ENCODE measurements around the gene SEMA3C. TPM values are rescaled to one million over a fixed set of nuclear protein-coding genes. Genes with fewer than 3 reads are reported as not detected.

The SEMA3C gene
- total and polyA plus RNA-seq, 2 donors (not counting 1 experiment from before 2014, with no cell fraction given) = 310 to 322 TPM

DNA sequence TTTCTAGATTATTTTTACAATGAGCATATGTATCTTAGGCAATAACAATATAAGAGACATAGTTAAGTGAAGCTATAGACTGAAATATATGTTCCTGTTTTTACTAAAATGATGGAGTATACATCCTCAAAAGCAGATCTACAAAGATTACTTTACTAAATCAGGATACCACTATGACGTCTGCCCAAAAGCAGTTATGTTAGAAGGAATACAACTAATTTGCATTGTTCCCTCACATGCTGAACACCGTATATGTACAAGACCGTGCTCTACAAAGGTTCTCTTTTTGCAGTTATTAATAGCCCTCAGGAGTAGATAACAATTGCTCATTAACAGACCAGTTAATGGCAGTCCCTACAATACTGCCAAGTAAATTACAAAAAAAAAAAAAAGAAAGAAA is 143.0 kb downstream of the SEMA3C start:
- H3K4me2 ChIP-seq (ENCODE audit: extremely low read depth, insufficient read depth, low read length) = no peak overlapping the region
- no peaks in the 10 kb centered on the region for H3K27me3 ChIP-seq (ENCODE audit: control insufficient read depth, insufficient read depth, low read length)
- no peaks in the 10 kb centered on the region for H4K20me1 ChIP-seq (ENCODE audit: control insufficient read depth, extremely low read depth, insufficient read depth, low read length)
- no peak overlapping the region for H2AFZ ChIP-seq (ENCODE audit: low read length)
- no peak for DNase-seq (ENCODE audit: low read depth in 2 of 2)
- H3K4me3 ChIP-seq (replicated peaks in 1 of 4; ENCODE audit: control extremely low read depth in 1 of 4, insufficient read depth in 1 of 4, low read depth in 3 of 4, low read length in 4 of 4) = no peak overlapping the region
- no peaks in the 10 kb centered on the region for H3K9me3 ChIP-seq (ENCODE audit: control insufficient read depth, insufficient read depth, low read depth, low read length)
- peaks cover 5% of the 10 kb centered on the region for H3K36me3 ChIP-seq (ENCODE audit: control insufficient read depth, insufficient read depth, low read length)
- H3K4me1 ChIP-seq (ENCODE audit: control insufficient read depth, extremely low read depth, insufficient read depth, low read length) = peaks cover 4% of the 10 kb centered on the region
- H3K79me2 ChIP-seq (ENCODE audit: control insufficient read depth, insufficient read depth, low read length) = no peaks in the 10 kb centered on the region
- H3K9ac ChIP-seq (ENCODE audit: insufficient read depth, low read length) = no peak overlapping the region
- H3K27ac ChIP-seq (ENCODE audit: insufficient read depth, low read length) = no peak overlapping the region
- no peak for TF ChIP-seq EZH2 (IDR thresholded peaks at IDR 0.05; ENCODE audit: low read length, missing control alignments)
- TF ChIP-seq, protein P1, sequence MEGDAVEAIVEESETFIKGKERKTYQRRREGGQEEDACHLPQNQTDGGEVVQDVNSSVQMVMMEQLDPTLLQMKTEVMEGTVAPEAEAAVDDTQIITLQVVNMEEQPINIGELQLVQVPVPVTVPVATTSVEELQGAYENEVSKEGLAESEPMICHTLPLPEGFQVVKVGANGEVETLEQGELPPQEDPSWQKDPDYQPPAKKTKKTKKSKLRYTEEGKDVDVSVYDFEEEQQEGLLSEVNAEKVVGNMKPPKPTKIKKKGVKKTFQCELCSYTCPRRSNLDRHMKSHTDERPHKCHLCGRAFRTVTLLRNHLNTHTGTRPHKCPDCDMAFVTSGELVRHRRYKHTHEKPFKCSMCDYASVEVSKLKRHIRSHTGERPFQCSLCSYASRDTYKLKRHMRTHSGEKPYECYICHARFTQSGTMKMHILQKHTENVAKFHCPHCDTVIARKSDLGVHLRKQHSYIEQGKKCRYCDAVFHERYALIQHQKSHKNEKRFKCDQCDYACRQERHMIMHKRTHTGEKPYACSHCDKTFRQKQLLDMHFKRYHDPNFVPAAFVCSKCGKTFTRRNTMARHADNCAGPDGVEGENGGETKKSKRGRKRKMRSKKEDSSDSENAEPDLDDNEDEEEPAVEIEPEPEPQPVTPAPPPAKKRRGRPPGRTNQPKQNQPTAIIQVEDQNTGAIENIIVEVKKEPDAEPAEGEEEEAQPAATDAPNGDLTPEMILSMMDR (conservative IDR thresholded peaks at IDR 0.05 in 1 of 2, IDR thresholded peaks at IDR 0.05 in 1 of 2; ENCODE audit: low read depth in 1 of 2, low read length in 2 of 2) = no peak

- no peaks in the 10 kb centered on the region for H3K27me3 ChIP-seq (ENCODE audit: control insufficient read depth, insufficient read depth, low read length)
Measured at GRCh38 chr7:80775482-80775881, 143.4 kb downstream of the SEMA3C start.

GRCh38 chr7:80774843-80775242 is 144.0 kb downstream of the SEMA3C start:
- H3K27me3 ChIP-seq (ENCODE audit: control insufficient read depth, insufficient read depth, low read length) = no peaks in the 10 kb centered on the region
- H3K27ac ChIP-seq (ENCODE audit: insufficient read depth, low read length) = no peak overlapping the region
- no peak overlapping the region for H3K4me2 ChIP-seq (ENCODE audit: extremely low read depth, insufficient read depth, low read length)
- no peak for TF ChIP-seq EZH2 (IDR thresholded peaks at IDR 0.05; ENCODE audit: low read length, missing control alignments)
- TF ChIP-seq, protein P1 (conservative IDR thresholded peaks at IDR 0.05 in 1 of 2, IDR thresholded peaks at IDR 0.05 in 1 of 2; ENCODE audit: low read depth in 1 of 2, low read length in 2 of 2) = no peak
- H3K9ac ChIP-seq (ENCODE audit: insufficient read depth, low read length) = no peak overlapping the region
- peaks cover 5% of the 10 kb centered on the region for H3K36me3 ChIP-seq (ENCODE audit: control insufficient read depth, insufficient read depth, low read length)
- H2AFZ ChIP-seq (ENCODE audit: low read length) = no peak overlapping the region
- H3K79me2 ChIP-seq (ENCODE audit: control insufficient read depth, insufficient read depth, low read length) = no peaks in the 10 kb centered on the region
- no peaks in the 10 kb centered on the region for H3K9me3 ChIP-seq (ENCODE audit: control insufficient read depth, insufficient read depth, low read depth, low read length)
- H3K4me1 ChIP-seq (ENCODE audit: control insufficient read depth, extremely low read depth, insufficient read depth, low read length) = peaks cover 4% of the 10 kb centered on the region
- no peak for DNase-seq (ENCODE audit: low read depth in 2 of 2)
- no peak overlapping the region for H3K4me3 ChIP-seq (replicated peaks in 1 of 4; ENCODE audit: control extremely low read depth in 1 of 4, insufficient read depth in 1 of 4, low read depth in 3 of 4, low read length in 4 of 4)
- no peaks in the 10 kb centered on the region for H4K20me1 ChIP-seq (ENCODE audit: control insufficient read depth, extremely low read depth, insufficient read depth, low read length)

More at GRCh38 chr7:80775482-80775881, 143.4 kb downstream of the SEMA3C start:
- H3K4me2 ChIP-seq (ENCODE audit: extremely low read depth, insufficient read depth, low read length) = no peak overlapping the region
- H3K9me3 ChIP-seq (ENCODE audit: control insufficient read depth, insufficient read depth, low read depth, low read length) = no peaks in the 10 kb centered on the region
- H3K36me3 ChIP-seq (ENCODE audit: control insufficient read depth, insufficient read depth, low read length) = peaks cover 5% of the 10 kb centered on the region
- H3K4me1 ChIP-seq (ENCODE audit: control insufficient read depth, extremely low read depth, insufficient read depth, low read length) = peaks cover 4% of the 10 kb centered on the region
- no peak for DNase-seq (ENCODE audit: low read depth in 2 of 2)
- TF ChIP-seq, protein P1 (conservative IDR thresholded peaks at IDR 0.05 in 1 of 2, IDR thresholded peaks at IDR 0.05 in 1 of 2; ENCODE audit: low read depth in 1 of 2, low read length in 2 of 2) = no peak
- TF ChIP-seq EZH2 (IDR thresholded peaks at IDR 0.05; ENCODE audit: low read length, missing control alignments) = no peak
- H3K27ac ChIP-seq (ENCODE audit: insufficient read depth, low read length) = no peak overlapping the region
- no peak overlapping the region for H2AFZ ChIP-seq (ENCODE audit: low read length)
- H4K20me1 ChIP-seq (ENCODE audit: control insufficient read depth, extremely low read depth, insufficient read depth, low read length) = no peaks in the 10 kb centered on the region
- H3K79me2 ChIP-seq (ENCODE audit: control insufficient read depth, insufficient read depth, low read length) = no peaks in the 10 kb centered on the region
- no peak overlapping the region for H3K9ac ChIP-seq (ENCODE audit: insufficient read depth, low read length)
- no peak overlapping the region for H3K4me3 ChIP-seq (replicated peaks in 1 of 4; ENCODE audit: control extremely low read depth in 1 of 4, insufficient read depth in 1 of 4, low read depth in 3 of 4, low read length in 4 of 4)
